Lower leg skin (tissue), 3 donors: ENCODE measurements around the gene NR1H4.
"Not testable (repeated sequence)": the region's sequence is repeated elsewhere in the genome, so short reads cannot be mapped to it uniquely, and the experiment has no call there.

Source experiments
- POLR2A ChIP-seq, 2 donors: fragments of 450-650 bp; IDR thresholded peaks; one replicate each; pipeline ENCODE4 v1.6.1; 2016 to 2017; ENCODE audit warnings: antibody characterized with exemption in 2 of 2, mild to moderate bottlenecking in 1 of 2, moderate library complexity in 1 of 2
- TF ChIP-seq, protein P1 (sequence below), 3 donors: fragments of 450-650 bp; IDR thresholded peaks; one replicate each; pipeline ENCODE4 v1.5.1; 2016; ENCODE audit warnings: antibody characterized with exemption in 3 of 3, mild to moderate bottlenecking in 3 of 3, moderate library complexity in 2 of 3

DNA sequence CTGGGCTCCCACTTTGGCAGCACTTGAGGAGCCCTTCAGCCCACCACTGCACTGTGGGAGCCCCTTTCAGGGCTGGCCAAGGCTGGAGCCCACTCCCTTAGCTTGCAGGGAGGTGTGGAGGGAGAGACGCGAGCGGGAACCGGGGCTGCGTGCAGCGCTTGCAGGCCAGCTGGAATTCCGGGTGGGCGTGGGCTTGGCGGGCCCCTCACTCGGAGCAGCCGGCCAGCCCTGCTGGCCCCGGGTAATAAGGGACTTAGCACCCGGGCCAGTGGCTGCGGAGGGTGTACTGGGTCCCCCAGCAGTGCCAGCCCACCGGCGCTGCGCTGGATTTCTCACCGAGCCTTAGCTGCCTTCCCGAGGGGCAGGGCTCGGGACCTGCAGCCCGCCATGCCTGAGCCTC is 85.6 kb downstream of the NR1H4 start:
- TF ChIP-seq, protein P1, sequence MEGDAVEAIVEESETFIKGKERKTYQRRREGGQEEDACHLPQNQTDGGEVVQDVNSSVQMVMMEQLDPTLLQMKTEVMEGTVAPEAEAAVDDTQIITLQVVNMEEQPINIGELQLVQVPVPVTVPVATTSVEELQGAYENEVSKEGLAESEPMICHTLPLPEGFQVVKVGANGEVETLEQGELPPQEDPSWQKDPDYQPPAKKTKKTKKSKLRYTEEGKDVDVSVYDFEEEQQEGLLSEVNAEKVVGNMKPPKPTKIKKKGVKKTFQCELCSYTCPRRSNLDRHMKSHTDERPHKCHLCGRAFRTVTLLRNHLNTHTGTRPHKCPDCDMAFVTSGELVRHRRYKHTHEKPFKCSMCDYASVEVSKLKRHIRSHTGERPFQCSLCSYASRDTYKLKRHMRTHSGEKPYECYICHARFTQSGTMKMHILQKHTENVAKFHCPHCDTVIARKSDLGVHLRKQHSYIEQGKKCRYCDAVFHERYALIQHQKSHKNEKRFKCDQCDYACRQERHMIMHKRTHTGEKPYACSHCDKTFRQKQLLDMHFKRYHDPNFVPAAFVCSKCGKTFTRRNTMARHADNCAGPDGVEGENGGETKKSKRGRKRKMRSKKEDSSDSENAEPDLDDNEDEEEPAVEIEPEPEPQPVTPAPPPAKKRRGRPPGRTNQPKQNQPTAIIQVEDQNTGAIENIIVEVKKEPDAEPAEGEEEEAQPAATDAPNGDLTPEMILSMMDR (IDR thresholded peaks at IDR 0.05), result not testable (repeated sequence)
- TF ChIP-seq POLR2A (IDR thresholded peaks at IDR 0.05), result not testable (repeated sequence)
